Mesangial cell (primary cell): Measurements from ENCODE around the gene CISD2. TPM values are rescaled to one million over a fixed set of nuclear protein-coding genes. Genes with fewer than 3 reads are reported as not detected.

Source experiments
- total RNA-seq: library from RNA; depleted of rRNA; stranded (reverse); fragments of >200 nt; gene quantifications from 2 replicates; pipeline ENCODE4 v1.2.3, GENCODE V29; 2015

Gene CISD2
- 11.7 and 14.7 TPM in 2 replicates for total RNA-seq

DNA sequence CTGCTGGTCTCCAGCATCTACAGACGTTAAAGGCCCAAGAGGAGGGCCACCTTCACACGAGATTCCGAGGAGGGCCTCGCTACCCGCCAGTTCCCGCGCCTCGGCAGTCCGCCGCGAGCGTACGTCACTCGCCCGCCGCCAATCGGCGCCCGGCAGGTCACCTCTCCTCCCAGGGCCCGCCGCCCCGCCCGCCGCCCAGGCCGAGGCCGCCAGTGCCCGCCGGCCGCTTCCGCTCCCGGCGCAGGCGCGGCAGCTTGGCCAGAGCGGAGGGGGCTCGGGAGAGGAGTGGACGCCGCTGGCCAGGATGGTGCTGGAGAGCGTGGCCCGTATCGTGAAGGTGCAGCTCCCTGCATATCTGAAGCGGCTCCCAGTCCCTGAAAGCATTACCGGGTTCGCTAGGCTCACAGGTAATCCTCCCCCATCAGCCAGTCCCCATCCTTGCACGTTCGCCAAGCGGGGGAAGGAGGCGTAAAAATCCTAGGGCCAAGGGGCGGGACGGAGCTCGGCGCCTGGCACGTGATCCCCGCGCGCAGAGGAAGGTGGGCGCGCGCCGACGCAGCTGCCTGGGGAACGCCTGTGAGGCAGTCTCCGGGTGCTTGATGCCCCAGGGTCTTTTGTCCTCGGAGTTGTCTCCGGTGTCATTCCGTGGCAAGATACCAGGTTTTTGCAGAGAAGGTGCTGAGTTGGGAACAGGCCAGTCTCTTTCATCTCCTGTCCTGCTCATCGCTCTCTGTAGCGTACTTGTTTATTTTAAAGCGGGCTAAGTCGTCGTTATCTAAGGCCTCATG, at the start of gene CISD2:
TSS of gene CISD2 (plus strand) at position 212 of the 788 bp plus-strand sequence. CDS start at position 305, 93 bp downstream.

GRCh38 chr4:102826890-102827673, 41.7 kb upstream of the CISD2 start, which contains the start of gene UBE2D3:
Gene UBE2D3, minus strand, starts transcription at chr4:102827551. Its CDS starts 1,043 bp downstream, at chr4:102826508.

Other genes with a start within 250 kb of the CISD2 start
- 12.7 and 35.6 TPM in 2 replicates for gene MANBA, start 108.0 kb upstream of the CISD2 start, total RNA-seq
- 402 and 427 TPM in 2 replicates for gene UBE2D3, start 41.4 kb upstream of the CISD2 start, total RNA-seq
- gene SLC9B1, start 150.7 kb downstream of the CISD2 start, total RNA-seq = not detected in 2 replicates
- 8.5 and 9.0 TPM in 2 replicates for gene SLC9B2, start 207.8 kb downstream of the CISD2 start, total RNA-seq
- 28.2 and 81.6 TPM in 2 replicates for gene BDH2, start 230.8 kb downstream of the CISD2 start, total RNA-seq